Measurements from ENCODE around the gene GLA. TPM values are rescaled to one million over a fixed set of nuclear protein-coding genes. Genes with fewer than 3 reads are reported as not detected.
A peak's percentile ranks its signal among the peaks of the same experiment; 100 is the strongest.

The GLA gene
- total and polyA plus RNA-seq, 2 of the 13 experiments (the other 11 are each of a cell fraction or from before 2014, with no cell fraction given) = 31.4 to 59.3 TPM

DNA sequence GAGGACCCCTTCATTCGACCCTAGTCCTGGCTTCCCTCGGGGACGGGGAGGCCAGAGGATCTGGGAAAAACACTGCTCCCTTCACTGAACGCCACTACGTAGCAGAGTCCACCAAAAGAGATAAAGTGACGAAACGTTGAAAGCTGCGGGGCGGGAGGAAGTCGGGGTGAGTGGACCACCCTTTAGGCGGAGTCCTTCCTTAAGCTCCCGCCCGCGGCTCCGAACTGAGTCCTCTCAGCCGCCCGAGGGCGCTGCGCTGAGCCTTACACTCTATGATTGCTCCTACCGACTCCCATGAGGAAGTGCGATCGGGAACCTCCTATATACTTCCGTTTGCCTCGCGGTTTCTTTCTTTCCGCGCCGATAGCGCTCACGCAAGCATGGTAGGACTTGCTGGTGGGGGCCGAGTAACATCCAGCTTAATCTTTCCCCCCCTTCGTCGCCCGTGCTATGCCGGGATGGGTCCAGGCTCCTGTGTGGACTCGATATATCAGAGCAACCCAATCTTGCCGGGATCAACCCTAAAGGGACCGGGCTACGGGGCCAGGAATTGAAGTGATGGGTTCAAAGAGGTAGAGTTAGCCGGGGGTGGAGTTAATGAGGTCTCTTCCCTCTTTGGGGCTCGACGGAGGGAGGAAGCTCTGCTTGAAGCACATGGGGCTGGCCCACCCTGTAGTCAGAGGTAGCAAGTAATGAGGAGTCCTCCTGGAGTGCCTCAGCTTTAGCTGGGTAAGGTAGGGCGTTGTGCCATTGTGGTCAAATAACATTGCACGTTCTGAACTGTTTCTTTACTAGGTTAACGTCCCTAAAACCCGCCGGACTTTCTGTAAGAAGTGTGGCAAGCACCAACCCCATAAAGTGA is 16.8 kb downstream of the GLA start, which contains the start of gene RPL36A (continued):
- TF ChIP-seq, protein P1, sequence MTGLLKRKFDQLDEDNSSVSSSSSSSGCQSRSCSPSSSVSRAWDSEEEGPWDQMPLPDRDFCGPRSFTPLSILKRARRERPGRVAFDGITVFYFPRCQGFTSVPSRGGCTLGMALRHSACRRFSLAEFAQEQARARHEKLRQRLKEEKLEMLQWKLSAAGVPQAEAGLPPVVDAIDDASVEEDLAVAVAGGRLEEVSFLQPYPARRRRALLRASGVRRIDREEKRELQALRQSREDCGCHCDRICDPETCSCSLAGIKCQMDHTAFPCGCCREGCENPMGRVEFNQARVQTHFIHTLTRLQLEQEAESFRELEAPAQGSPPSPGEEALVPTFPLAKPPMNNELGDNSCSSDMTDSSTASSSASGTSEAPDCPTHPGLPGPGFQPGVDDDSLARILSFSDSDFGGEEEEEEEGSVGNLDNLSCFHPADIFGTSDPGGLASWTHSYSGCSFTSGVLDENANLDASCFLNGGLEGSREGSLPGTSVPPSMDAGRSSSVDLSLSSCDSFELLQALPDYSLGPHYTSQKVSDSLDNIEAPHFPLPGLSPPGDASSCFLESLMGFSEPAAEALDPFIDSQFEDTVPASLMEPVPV (CRISPR knock-in tag; IDR thresholded peaks at IDR 0.05) = no peak
- TF ChIP-seq ZNF510 (CRISPR knock-in tag; IDR thresholded peaks at IDR 0.05; ENCODE audit: low read depth) (no peak), FOXA3 (CRISPR knock-in tag; IDR thresholded peaks at IDR 0.05) (peak; percentile 33; the same call in 1 of the 2 replicates), GFI1 (CRISPR knock-in tag; IDR thresholded peaks at IDR 0.05; ENCODE audit: borderline replicate concordance) (0 out of 2 replicates have a peak, but pooled peaks have one; percentile 20), KDM2A (CRISPR knock-in tag; IDR thresholded peaks at IDR 0.05; ENCODE audit: borderline replicate concordance, low read depth) (peak; percentile 78), SPEN (CRISPR knock-in tag; IDR thresholded peaks at IDR 0.05; ENCODE audit: low read depth) (peak; percentile 87; the same call in 1 of the 2 replicates), MNT (IDR thresholded peaks at IDR 0.05) (no peak), NONO (IDR thresholded peaks at IDR 0.05) (no peak), NONO (CRISPR knock-in tag; conservative IDR thresholded peaks at IDR 0.05) (peak; percentile 71; the same call in 1 of the 2 replicates), BCL6 (CRISPR knock-in tag; IDR thresholded peaks at IDR 0.05) (0 out of 2 replicates have a peak, but pooled peaks have one; percentile 19)
- TF ChIP-seq, protein P2, sequence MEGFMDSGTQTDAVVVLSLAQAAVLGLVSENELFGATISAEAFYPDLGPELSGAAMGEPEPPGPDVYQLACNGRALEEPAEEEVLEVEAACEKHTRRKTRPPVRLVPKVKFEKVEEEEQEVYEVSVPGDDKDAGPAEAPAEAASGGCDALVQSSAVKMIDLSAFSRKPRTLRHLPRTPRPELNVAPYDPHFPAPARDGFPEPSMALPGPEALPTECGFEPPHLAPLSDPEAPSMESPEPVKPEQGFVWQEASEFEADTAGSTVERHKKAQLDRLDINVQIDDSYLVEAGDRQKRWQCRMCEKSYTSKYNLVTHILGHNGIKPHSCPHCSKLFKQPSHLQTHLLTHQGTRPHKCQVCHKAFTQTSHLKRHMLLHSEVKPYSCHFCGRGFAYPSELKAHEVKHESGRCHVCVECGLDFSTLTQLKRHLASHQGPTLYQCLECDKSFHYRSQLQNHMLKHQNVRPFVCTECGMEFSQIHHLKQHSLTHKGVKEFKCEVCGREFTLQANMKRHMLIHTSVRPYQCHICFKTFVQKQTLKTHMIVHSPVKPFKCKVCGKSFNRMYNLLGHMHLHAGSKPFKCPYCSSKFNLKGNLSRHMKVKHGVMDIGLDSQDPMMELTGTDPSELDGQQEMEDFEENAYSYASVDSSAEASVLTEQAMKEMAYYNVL (CRISPR knock-in tag; IDR thresholded peaks at IDR 0.05; ENCODE audit: borderline replicate concordance) = no peak
- TF ChIP-seq, protein P3, sequence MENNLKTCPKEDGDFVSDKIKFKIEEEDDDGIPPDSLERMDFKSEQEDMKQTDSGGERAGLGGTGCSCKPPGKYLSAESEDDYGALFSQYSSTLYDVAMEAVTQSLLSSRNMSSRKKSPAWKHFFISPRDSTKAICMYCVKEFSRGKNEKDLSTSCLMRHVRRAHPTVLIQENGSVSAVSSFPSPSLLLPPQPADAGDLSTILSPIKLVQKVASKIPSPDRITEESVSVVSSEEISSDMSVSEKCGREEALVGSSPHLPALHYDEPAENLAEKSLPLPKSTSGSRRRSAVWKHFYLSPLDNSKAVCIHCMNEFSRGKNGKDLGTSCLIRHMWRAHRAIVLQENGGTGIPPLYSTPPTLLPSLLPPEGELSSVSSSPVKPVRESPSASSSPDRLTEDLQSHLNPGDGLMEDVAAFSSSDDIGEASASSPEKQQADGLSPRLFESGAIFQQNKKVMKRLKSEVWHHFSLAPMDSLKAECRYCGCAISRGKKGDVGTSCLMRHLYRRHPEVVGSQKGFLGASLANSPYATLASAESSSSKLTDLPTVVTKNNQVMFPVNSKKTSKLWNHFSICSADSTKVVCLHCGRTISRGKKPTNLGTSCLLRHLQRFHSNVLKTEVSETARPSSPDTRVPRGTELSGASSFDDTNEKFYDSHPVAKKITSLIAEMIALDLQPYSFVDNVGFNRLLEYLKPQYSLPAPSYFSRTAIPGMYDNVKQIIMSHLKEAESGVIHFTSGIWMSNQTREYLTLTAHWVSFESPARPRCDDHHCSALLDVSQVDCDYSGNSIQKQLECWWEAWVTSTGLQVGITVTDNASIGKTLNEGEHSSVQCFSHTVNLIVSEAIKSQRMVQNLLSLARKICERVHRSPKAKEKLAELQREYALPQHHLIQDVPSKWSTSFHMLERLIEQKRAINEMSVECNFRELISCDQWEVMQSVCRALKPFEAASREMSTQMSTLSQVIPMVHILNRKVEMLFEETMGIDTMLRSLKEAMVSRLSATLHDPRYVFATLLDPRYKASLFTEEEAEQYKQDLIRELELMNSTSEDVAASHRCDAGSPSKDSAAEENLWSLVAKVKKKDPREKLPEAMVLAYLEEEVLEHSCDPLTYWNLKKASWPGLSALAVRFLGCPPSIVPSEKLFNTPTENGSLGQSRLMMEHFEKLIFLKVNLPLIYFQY (CRISPR knock-in tag; IDR thresholded peaks at IDR 0.05; ENCODE audit: borderline replicate concordance) = no peak
- TF ChIP-seq, protein P4, sequence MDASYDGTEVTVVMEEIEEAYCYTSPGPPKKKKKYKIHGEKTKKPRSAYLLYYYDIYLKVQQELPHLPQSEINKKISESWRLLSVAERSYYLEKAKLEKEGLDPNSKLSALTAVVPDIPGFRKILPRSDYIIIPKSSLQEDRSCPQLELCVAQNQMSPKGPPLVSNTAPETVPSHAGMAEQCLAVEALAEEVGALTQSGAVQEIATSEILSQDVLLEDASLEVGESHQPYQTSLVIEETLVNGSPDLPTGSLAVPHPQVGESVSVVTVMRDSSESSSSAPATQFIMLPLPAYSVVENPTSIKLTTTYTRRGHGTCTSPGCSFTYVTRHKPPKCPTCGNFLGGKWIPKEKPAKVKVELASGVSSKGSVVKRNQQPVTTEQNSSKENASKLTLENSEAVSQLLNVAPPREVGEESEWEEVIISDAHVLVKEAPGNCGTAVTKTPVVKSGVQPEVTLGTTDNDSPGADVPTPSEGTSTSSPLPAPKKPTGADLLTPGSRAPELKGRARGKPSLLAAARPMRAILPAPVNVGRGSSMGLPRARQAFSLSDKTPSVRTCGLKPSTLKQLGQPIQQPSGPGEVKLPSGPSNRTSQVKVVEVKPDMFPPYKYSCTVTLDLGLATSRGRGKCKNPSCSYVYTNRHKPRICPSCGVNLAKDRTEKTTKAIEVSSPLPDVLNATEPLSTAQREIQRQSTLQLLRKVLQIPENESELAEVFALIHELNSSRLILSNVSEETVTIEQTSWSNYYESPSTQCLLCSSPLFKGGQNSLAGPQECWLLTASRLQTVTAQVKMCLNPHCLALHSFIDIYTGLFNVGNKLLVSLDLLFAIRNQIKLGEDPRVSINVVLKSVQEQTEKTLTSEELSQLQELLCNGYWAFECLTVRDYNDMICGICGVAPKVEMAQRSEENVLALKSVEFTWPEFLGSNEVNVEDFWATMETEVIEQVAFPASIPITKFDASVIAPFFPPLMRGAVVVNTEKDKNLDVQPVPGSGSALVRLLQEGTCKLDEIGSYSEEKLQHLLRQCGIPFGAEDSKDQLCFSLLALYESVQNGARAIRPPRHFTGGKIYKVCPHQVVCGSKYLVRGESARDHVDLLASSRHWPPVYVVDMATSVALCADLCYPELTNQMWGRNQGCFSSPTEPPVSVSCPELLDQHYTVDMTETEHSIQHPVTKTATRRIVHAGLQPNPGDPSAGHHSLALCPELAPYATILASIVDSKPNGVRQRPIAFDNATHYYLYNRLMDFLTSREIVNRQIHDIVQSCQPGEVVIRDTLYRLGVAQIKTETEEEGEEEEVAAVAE (CRISPR knock-in tag; IDR thresholded peaks at IDR 0.05; ENCODE audit: borderline replicate concordance) = 0 out of 2 replicates have a peak, but pooled peaks have one; percentile 58

Measured in HepG2 (cell line).